Measurements from ENCODE around the gene DEPDC1B. TPM values are rescaled to one million over a fixed set of nuclear protein-coding genes. Genes with fewer than 3 reads are reported as not detected.
"Not testable (repeated sequence)": the region's sequence is repeated elsewhere in the genome, so short reads cannot be mapped to it uniquely, and the experiment has no call there.

Gene DEPDC1B
- total RNA-seq, 1 donor from 2014 or later, result 6.4 TPM

GRCh38 chr5:60633341-60633740 lies 66.6 kb downstream of the DEPDC1B start:
- no peak for TF ChIP-seq CTCF (IDR thresholded peaks at IDR 0.05; ENCODE audit: unreplicated experiment)
- no peaks in the 10 kb centered on the region for H3K36me3 Mint-ChIP-seq (ENCODE audit: low read depth, unreplicated experiment)
- no peak for DNase-seq (ENCODE audit: low spot score)
- peaks cover 10% of the 10 kb centered on the region for H3K4me1 Mint-ChIP-seq (ENCODE audit: unreplicated experiment)
- no peak overlapping the region for H3K4me3 Mint-ChIP-seq (ENCODE audit: unreplicated experiment)
- H3K27ac Mint-ChIP-seq (ENCODE audit: unreplicated experiment), result no peak overlapping the region
- H3K27me3 Mint-ChIP-seq (ENCODE audit: unreplicated experiment), result peaks cover 1% of the 10 kb centered on the region
- no peaks in the 10 kb centered on the region for H3K9me3 Mint-ChIP-seq (ENCODE audit: unreplicated experiment)

DNA sequence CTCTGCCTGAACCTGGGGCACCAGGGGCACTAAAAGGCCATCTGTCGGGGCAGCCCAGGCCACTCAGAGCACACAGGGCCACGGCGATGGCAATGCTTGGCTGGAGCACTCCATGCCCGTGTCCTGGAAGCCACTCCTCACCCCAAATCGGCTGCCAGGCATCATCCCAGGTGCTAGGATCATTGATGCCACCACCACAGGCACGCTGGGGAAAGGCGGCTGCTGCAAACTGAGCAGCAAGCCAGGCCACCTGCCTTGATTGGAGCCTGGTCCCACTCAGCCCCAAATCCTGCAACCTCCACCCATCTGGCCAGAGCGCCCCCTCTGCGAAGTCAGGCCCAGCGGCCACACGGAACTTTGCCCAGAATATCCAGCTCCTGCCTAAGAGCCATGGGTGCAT lies 67.8 kb downstream of the DEPDC1B start:
- Mint-ChIP-seq H3K4me1 (ENCODE audit: unreplicated experiment) (peaks cover 10% of the 10 kb centered on the region), H3K4me3 (ENCODE audit: unreplicated experiment) (no peak overlapping the region), H3K9me3 (ENCODE audit: unreplicated experiment) (no peaks in the 10 kb centered on the region), H3K36me3 (ENCODE audit: low read depth, unreplicated experiment) (no peaks in the 10 kb centered on the region), H3K27me3 (ENCODE audit: unreplicated experiment) (peaks cover 1% of the 10 kb centered on the region), H3K27ac (ENCODE audit: unreplicated experiment) (no peak overlapping the region)
- TF ChIP-seq CTCF (IDR thresholded peaks at IDR 0.05; ENCODE audit: unreplicated experiment), result no peak
- no peak for DNase-seq (ENCODE audit: low spot score)

DNA sequence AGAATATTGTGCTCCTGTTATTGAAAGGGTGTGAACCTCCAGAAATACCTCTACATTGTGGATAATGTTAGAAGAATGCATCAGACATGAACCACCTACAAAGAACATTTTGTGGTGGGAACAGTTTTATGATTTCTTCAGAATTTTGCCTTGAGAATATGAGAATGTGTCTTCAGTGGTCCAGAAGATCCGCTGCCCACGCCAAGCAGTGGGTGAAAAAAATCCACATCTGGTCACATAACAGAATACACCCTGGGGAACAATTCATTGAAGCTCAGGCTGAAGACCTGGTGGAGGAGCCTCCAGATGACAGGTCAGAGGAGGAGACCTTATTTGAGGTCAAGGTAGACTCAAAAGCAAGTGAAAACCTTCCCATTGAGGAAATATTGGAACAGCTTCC lies 69.1 kb downstream of the DEPDC1B start:
- no peak overlapping the region for H3K4me3 Mint-ChIP-seq (ENCODE audit: unreplicated experiment)
- no peak overlapping the region for H3K27ac Mint-ChIP-seq (ENCODE audit: unreplicated experiment)
- H3K9me3 Mint-ChIP-seq (ENCODE audit: unreplicated experiment), result no peaks in the 10 kb centered on the region
- no peaks in the 10 kb centered on the region for H3K36me3 Mint-ChIP-seq (ENCODE audit: low read depth, unreplicated experiment)
- DNase-seq (ENCODE audit: low spot score), result no peak
- peaks cover 10% of the 10 kb centered on the region for H3K4me1 Mint-ChIP-seq (ENCODE audit: unreplicated experiment)
- TF ChIP-seq CTCF (IDR thresholded peaks at IDR 0.05; ENCODE audit: unreplicated experiment), result no peak
- peaks cover 1% of the 10 kb centered on the region for H3K27me3 Mint-ChIP-seq (ENCODE audit: unreplicated experiment)

- Mint-ChIP-seq H3K4me1 (ENCODE audit: unreplicated experiment) (peaks cover 10% of the 10 kb centered on the region), H3K27ac (ENCODE audit: unreplicated experiment) (no peak overlapping the region), H3K36me3 (ENCODE audit: low read depth, unreplicated experiment) (no peaks in the 10 kb centered on the region), H3K27me3 (ENCODE audit: unreplicated experiment) (peaks cover 1% of the 10 kb centered on the region), H3K9me3 (ENCODE audit: unreplicated experiment) (no peaks in the 10 kb centered on the region), H3K4me3 (ENCODE audit: unreplicated experiment) (no peak overlapping the region)
- TF ChIP-seq CTCF (IDR thresholded peaks at IDR 0.05; ENCODE audit: unreplicated experiment), result no peak
- no peak for DNase-seq (ENCODE audit: low spot score)
Measured at GRCh38 chr5:60630179-60630578, 69.8 kb downstream of the DEPDC1B start.

- DNase-seq (ENCODE audit: low spot score); H3K9me3 Mint-ChIP-seq (ENCODE audit: unreplicated experiment); H3K36me3 Mint-ChIP-seq (ENCODE audit: low read depth, unreplicated experiment); H3K27me3 Mint-ChIP-seq (ENCODE audit: unreplicated experiment); H3K4me1 Mint-ChIP-seq (ENCODE audit: unreplicated experiment); H3K27ac Mint-ChIP-seq (ENCODE audit: unreplicated experiment); H3K4me3 Mint-ChIP-seq (ENCODE audit: unreplicated experiment): not testable (repeated sequence)
Measured at GRCh38 chr5:60624875-60625274, 75.1 kb downstream of the DEPDC1B start.

GRCh38 chr5:60620752-60621151 lies 79.2 kb downstream of the DEPDC1B start:
- H3K4me1 Mint-ChIP-seq (ENCODE audit: unreplicated experiment); H3K36me3 Mint-ChIP-seq (ENCODE audit: low read depth, unreplicated experiment); H3K9me3 Mint-ChIP-seq (ENCODE audit: unreplicated experiment); H3K27me3 Mint-ChIP-seq (ENCODE audit: unreplicated experiment); DNase-seq (ENCODE audit: low spot score); H3K4me3 Mint-ChIP-seq (ENCODE audit: unreplicated experiment); H3K27ac Mint-ChIP-seq (ENCODE audit: unreplicated experiment): not testable (repeated sequence)

All from endothelial cell (in vitro differentiated cells).